Activated naive CD4-positive, alpha-beta T cell treated with anti-CD3 and anti-CD28 coated beads for 36 hours (primary cell): ENCODE data around the gene ZNF423. TPM values are rescaled to one million over a fixed set of nuclear protein-coding genes. Genes with fewer than 3 reads are reported as not detected.

Experiments
- CTCF ChIA-PET: fragments of 350-600 bp; sonication (Branson Sonifier 250); formaldehyde crosslinking; loops from one replicate; lab custom pipeline; 2021; ENCODE audit warnings: antibody characterized with exemption; lab: Charles Lee
- DNase-seq: peaks from one replicate; pipeline ENCODE4 v3.0.0-alpha.2; 2020
- H3K27ac Mint-ChIP-seq: one replicate; pipeline ENCODE4 v1.8.0; 2021; ENCODE audit warnings: mild to moderate bottlenecking, mixed read lengths
- H3K27me3 Mint-ChIP-seq: one replicate; pipeline ENCODE4 v1.8.0; 2021; ENCODE audit warnings: low read depth, mixed read lengths
- H3K36me3 Mint-ChIP-seq: one replicate; pipeline ENCODE4 v1.8.0; 2021; ENCODE audit warnings: low read depth, mixed read lengths
- H3K4me1 Mint-ChIP-seq: one replicate; pipeline ENCODE4 v1.8.0; 2021; ENCODE audit warnings: low read depth, mixed read lengths
- H3K4me3 Mint-ChIP-seq: one replicate; pipeline ENCODE4 v1.8.0; 2021; ENCODE audit warnings: mild to moderate bottlenecking, moderate library complexity, mixed read lengths
- H3K9me3 Mint-ChIP-seq: one replicate; pipeline ENCODE4 v1.8.0; 2021; ENCODE audit warnings: mixed read lengths
- intact Hi-C: fragments of 100-400 bp; cut with micrococcal nuclease; formaldehyde crosslinking; loops from one replicate; pipeline ENCODE4 v1.15.1; 2023
- total RNA-seq, 2 experiments: library from RNA; stranded (reverse); gene quantifications; one replicate each; pipeline ENCODE4 v1.2.3, GENCODE V29; 2021

ZNF423 gene
- total RNA-seq: under 1 TPM in 1 of 2 experiments, not detected in 1; 0.05 TPM

DNA sequence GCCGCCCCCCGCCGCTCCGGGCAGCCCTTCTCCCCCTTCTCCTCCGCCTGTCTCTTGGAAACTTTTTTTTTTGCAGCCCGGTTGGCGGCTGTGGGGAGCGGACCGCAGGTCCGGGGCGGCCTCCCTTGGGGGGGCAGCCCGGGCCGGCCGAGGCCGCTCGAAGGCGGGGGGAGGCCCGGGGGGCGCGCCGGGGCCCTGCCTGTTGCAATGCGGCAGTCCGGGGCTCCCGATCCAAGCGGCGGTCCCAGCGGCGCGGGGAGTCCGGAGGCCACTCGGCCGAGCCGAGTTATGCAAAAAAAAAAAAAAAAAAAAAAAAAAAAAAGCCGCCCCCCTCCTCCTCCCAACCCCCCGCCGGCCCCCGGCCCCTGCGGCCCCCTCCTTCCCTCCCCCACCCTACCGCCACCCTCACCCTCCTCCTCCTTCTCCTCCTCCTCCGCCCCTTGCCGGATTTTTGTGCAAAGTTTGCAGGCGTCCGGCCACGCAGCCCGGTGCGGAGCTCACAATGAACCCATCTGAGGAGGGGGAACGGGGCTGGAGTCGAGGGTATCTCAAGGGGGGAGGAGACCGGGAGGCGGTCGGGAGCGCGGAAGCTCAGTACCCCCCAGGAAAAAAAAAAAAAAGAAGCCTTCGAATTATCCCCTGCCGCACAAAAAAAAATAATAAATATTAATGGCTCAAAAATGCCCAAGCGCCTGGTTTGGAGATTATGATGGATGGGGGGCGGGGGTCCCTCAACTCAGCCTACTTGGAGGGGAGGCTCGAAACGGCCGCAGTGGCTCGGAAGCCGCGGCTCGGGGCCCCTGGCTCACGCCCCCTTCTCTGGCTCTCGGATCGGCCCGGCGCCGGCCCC lies at the start of gene ZNF423:
Gene ZNF423, minus strand, starts transcription at position 291 of the 850 bp plus-strand sequence. CDS start 338 bp downstream, outside the sequence.
- intact Hi-C loops: loop anchor here (5.0 kb wide), 3 partner anchors 166 to 414 kb away; partner anchors contain the start of gene TENT4B
- Mint-ChIP-seq H3K36me3 (no peaks in the 10 kb centered on the region), H3K27ac (no peak within 1 kb of the TSS), H3K4me3 (peak within 1 kb of the TSS; percentile 60), H3K27me3 (peaks cover 36% of the 10 kb centered on the region), H3K4me1 (peaks cover 10% of the 10 kb centered on the region), H3K9me3 (no peaks in the 10 kb centered on the region)
- peak; percentile 12 for DNase-seq
- CTCF ChIA-PET: interaction anchor here (0.7 kb wide), 1 partner anchor 533 kb away, joined by 3 read pairs; no protein-coding TSS in a partner anchor

DNA sequence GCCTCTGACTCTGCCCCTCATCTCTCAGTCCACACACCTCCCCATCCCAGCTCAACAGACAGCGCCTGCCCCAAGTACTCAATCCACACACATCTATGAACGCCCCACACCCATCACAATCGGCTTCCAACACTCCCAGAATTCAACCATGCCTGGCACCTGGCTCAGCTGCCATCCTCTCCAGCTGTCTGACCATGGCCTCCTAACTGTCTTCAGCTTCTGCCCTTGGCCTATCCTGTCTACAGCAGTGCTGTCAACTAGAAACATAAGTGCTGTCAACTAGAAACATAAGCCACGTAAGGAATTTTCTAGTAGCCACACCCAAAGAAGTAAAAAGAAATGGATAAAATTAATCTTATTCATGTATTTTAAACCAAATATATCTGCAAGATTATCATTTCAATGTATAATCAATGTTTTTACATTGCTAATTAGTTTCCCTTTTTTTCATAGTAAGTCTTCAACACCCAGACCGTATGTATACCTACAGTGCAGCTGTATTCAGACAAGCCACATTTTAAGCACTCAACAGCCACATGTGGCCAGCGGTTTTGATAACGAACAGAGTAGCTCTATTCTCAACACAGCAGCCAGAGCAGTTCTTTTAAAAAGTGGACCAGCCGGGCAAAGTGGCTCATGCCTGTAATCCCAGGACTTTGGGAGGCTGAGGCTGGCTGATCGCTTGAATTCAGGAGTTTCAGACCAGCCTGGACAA lies 48.6 kb upstream of the ZNF423 start:
- Mint-ChIP-seq H3K4me3 (no peak overlapping the region), H3K9me3 (no peaks in the 10 kb centered on the region), H3K36me3 (no peaks in the 10 kb centered on the region), H3K27me3 (no peaks in the 10 kb centered on the region), H3K27ac (no peak overlapping the region), H3K4me1 (no peaks in the 10 kb centered on the region)
- DNase-seq: no peak
- CTCF ChIA-PET: no interaction called here
- intact Hi-C loops: no loop called here

DNA sequence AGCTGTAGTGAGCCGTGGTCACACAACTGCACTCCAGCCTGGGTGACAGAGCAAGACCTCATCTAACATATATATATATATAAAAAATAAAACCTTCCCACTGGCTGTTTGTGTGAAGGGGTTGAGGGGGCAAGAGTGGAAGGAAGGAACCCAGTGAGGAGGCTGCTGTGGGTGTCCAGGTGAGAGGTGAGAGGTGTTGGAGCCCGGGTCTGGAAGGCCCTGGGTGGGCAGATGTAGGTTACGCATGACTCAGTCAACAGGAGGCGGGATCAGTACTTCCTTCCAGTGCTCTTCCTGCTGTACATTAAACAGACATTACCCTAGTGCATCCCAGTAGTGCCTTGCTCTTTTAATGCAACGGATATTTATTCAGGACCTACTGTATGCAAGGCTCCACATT lies 47.0 kb upstream of the ZNF423 start:
- no peaks in the 10 kb centered on the region for H3K36me3 Mint-ChIP-seq
- no peaks in the 10 kb centered on the region for H3K9me3 Mint-ChIP-seq
- no peaks in the 10 kb centered on the region for H3K27me3 Mint-ChIP-seq
- H3K4me1 Mint-ChIP-seq: no peaks in the 10 kb centered on the region
- no peak for DNase-seq
- intact Hi-C loops: no loop called here
- CTCF ChIA-PET: interaction anchor here (0.9 kb wide), 1 partner anchor 45 kb away, joined by 4 read pairs; no protein-coding TSS in a partner anchor
- no peak overlapping the region for H3K4me3 Mint-ChIP-seq
- H3K27ac Mint-ChIP-seq: no peak overlapping the region

DNA sequence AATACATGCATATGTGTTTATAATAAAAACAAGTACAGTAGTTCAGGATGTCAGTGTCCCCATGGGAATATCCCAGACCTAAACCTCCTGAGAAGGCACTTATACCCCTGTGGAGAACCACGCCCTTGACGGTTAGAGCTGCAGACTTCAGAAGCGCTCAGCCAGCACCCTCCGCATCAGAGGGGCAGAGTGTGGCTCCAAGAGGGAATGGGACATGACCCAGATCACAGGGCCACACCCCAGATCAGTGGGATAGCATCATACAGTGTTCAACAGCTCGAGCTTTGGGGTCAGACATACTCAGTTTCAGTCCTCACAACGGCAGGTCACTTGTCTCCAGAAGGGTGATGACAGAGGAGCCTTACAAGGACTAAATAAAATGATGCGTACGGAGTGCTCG lies 45.8 kb upstream of the ZNF423 start:
- H3K27me3 Mint-ChIP-seq: no peaks in the 10 kb centered on the region
- H3K27ac Mint-ChIP-seq: no peak overlapping the region
- intact Hi-C loops: no loop called here
- CTCF ChIA-PET: interaction anchor here (1.5 kb wide), 1 partner anchor 24 kb away, joined by 4 read pairs; no protein-coding TSS in a partner anchor
- DNase-seq: no peak
- H3K9me3 Mint-ChIP-seq: no peaks in the 10 kb centered on the region
- H3K4me1 Mint-ChIP-seq: no peaks in the 10 kb centered on the region
- H3K4me3 Mint-ChIP-seq: no peak overlapping the region
- no peaks in the 10 kb centered on the region for H3K36me3 Mint-ChIP-seq

DNA sequence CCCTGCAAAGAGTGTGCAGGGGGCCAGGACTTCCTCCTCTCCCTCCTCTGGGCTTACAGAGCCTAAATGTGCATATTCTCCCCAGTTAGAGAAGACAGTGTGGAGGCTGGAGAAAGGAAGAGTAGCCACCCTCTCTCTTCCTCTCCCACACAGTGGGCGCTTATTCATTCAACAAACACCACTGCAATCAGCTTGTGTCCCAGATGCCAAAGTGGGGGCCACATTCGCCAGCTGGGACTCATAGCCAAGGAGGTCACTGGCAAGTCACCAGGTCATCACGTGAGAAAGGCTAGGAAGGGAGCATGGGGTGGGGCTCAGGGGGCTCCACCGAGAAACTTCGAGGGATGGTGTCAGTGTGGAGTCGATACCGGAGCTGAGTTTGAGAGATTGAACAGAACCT lies 45.0 kb upstream of the ZNF423 start:
- no peaks in the 10 kb centered on the region for H3K36me3 Mint-ChIP-seq
- intact Hi-C loops: no loop called here
- CTCF ChIA-PET: interaction anchor here (1.5 kb wide), 1 partner anchor 24 kb away, joined by 4 read pairs; no protein-coding TSS in a partner anchor
- no peaks in the 10 kb centered on the region for H3K27me3 Mint-ChIP-seq
- H3K27ac Mint-ChIP-seq: no peak overlapping the region
- no peak overlapping the region for H3K4me3 Mint-ChIP-seq
- H3K9me3 Mint-ChIP-seq: no peaks in the 10 kb centered on the region
- DNase-seq: no peak
- H3K4me1 Mint-ChIP-seq: no peaks in the 10 kb centered on the region

DNA sequence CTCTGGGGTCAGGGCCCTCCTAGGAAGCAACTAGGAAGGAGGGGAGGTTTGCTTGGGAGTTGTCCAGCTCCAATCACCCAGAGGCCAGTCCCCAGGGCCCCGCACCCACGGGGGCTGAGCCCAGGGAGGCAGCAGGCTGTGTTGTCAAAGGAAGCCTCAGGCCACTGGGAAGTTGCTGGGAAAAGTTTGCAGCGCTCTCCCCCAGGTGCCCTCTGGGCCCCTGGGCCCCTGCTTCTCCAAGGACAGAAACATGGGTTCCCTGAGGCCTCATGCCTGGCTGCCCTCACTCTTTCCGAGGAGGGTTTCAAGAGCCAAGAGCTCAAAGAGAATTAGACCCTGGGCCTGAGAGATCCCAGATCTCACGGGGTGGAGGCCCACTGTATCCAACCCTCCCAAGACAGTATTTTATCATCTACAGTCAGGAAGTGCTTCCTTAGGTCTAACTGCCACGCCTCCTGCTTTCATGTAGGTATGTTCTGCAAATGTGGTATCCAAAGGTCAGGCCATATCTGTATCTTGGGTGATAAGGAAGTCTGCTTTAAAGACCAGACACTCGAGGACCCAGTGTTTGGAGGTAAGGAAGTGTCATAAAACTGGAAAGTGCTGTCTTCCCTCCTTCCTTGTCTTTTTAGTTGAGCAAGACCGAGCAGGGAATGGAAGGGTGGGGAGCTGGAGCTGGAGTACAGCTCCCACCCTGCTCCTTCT lies 44.2 kb upstream of the ZNF423 start:
- intact Hi-C loops: no loop called here
- H3K4me1 Mint-ChIP-seq: no peaks in the 10 kb centered on the region
- DNase-seq: no peak
- CTCF ChIA-PET: interaction anchor here (1.4 to 1.5 kb wide), 2 partner anchors 23 to 492 kb away, joined by 4 read pairs; no protein-coding TSS in a partner anchor
- H3K9me3 Mint-ChIP-seq: no peaks in the 10 kb centered on the region
- H3K27me3 Mint-ChIP-seq: no peaks in the 10 kb centered on the region
- no peak overlapping the region for H3K4me3 Mint-ChIP-seq
- no peak overlapping the region for H3K27ac Mint-ChIP-seq
- H3K36me3 Mint-ChIP-seq: no peaks in the 10 kb centered on the region

DNA sequence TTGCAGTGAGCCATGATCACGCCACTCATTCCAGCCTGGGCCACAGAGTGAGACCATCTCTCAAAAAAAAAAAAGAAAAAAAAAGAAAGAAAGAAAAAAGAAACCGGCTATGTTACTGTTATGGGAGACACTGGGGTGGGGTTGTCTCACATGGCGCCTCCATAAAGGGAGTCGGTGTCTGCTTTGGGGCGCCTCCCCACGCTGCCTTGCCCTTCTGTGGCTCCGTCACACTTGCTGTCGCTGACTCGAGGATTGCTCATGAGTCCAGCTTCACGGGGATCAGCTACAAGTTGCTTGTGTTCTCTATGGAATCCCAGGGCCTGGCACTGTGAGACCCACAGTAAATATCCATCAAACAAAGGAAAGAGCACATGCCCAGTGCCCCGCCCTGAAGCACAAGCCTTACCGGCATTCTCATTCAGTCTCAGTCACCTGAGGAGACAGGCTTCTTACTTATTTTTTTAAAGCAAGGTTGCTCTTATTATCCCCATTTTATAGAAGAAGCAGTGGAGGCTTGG lies 40.6 kb upstream of the ZNF423 start:
- Mint-ChIP-seq H3K4me1 (no peaks in the 10 kb centered on the region), H3K27ac (no peak overlapping the region), H3K36me3 (no peaks in the 10 kb centered on the region), H3K27me3 (no peaks in the 10 kb centered on the region), H3K4me3 (no peak overlapping the region), H3K9me3 (no peaks in the 10 kb centered on the region)
- DNase-seq: no peak
- intact Hi-C loops: no loop called here
- CTCF ChIA-PET: no interaction called here

DNA sequence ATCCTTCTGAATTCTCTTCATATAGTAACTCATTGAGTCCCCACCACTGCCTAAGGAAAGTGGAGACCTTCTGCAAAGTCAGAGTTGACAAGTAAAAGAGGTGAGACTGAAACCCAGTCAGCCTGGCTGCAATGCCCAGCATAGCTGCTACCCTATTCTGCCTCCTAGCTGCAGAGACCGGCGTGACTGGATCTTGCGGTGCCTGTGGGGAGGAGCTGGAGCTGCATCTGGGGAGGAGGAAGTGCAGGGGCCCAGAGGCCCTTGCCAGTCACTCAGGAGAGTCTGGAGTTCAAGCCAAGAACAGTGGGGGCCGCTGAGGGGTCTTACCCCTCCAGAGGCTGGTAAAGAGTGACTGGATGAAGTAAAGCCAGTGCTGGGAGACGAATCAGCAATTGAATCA lies 35.0 kb upstream of the ZNF423 start:
- peak; percentile 60 for DNase-seq
- peaks cover 4% of the 10 kb centered on the region for H3K4me1 Mint-ChIP-seq

DNA sequence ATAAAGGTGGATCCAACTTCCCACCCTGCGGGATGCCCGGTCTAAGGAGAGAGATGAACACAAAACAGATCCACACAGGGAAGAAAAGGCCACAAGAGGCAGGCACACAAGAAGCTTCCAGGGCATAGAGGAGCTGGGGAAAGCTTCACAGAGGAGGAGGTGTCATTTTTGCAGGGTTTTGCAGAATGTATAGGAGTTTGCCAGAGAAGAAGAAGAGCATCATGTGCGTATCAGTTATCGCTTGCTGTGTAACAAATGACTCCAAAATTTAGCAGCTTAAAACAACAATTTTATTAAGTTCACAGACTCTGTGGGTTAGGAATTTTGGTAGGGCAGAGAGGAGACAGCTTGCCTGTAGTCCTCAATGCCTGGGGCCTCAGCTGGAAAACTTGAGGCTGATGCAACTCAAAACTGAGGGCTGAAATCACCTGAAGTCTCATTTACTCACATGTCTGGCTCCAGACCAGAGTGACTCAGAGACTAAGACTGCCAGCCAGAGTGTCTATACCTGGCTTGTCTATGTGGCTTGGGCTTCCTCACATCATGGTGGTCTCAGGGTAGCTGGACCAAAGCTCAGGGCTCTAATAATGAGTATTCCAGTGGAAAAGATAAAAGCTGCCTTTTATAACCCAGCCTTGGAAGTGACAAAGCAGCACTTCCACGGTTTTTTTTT lies 33.9 kb upstream of the ZNF423 start:
- peak; percentile 11 for DNase-seq
- intact Hi-C loops: no loop called here
- Mint-ChIP-seq H3K36me3 (no peaks in the 10 kb centered on the region), H3K4me3 (no peak overlapping the region), H3K9me3 (peaks cover 3% of the 10 kb centered on the region), H3K27ac (no peak overlapping the region), H3K4me1 (peaks cover 4% of the 10 kb centered on the region), H3K27me3 (peaks cover 9% of the 10 kb centered on the region)
- CTCF ChIA-PET: interaction anchor here (0.6 to 4.2 kb wide), 4 partner anchors 13 to 244 kb away, joined by 3 to 18 read pairs (median 6); no protein-coding TSS in a partner anchor

More for the DNA sequence above, 35.0 kb upstream of the ZNF423 start:
- Mint-ChIP-seq H3K36me3 (no peaks in the 10 kb centered on the region), H3K27me3 (peaks cover 9% of the 10 kb centered on the region), H3K4me3 (no peak overlapping the region), H3K27ac (no peak overlapping the region), H3K9me3 (peaks cover 3% of the 10 kb centered on the region)
- CTCF ChIA-PET: interaction anchor here (0.6 to 4.2 kb wide), 3 partner anchors 14 to 851 kb away, joined by 3 to 18 read pairs (median 7); no protein-coding TSS in a partner anchor
- intact Hi-C loops: no loop called here

DNA sequence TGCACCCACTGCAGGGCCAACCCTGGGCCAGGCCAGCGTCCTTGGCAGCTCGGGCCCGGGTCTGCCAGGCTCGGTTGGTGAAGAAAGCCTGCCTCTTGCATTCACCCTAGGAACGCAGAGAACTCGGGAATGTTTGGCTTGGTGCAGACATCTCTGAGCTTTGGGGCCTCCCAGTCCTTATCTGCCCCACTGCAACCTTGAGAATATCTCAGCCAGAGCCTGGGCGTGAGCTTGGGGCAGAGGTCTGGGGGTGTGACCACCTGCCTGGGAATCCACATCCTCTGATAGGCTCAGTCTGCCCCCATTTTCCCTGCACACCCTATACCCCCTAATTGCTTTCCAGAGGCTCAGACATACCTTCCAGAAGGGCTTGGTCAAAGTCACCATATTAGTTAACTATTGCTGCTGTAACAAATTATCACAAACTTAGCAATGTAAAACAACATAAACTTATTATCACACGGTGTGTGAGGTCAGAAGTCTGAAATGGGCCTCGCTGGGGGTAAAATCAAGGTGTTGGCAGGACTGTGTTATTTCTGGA lies 30.7 kb upstream of the ZNF423 start:
- Mint-ChIP-seq H3K9me3 (peaks cover 3% of the 10 kb centered on the region), H3K4me1 (peaks cover 4% of the 10 kb centered on the region), H3K27ac (no peak overlapping the region), H3K27me3 (peaks cover 9% of the 10 kb centered on the region), H3K4me3 (no peak overlapping the region), H3K36me3 (no peaks in the 10 kb centered on the region)
- no peak for DNase-seq
- CTCF ChIA-PET: interaction anchor here (1.2 kb wide), 1 partner anchor 10 kb away, joined by 4 read pairs; no protein-coding TSS in a partner anchor
- intact Hi-C loops: no loop called here
